Measurements from ENCODE around the gene XYLT1.

Gene XYLT1

GRCh38 chr16:17154981-17155380, 315.8 kb downstream of the XYLT1 start:
- DNase-seq (ENCODE audit: low read depth in 2 of 2), result no peak

- no peak for DNase-seq (ENCODE audit: low read depth in 2 of 2)
Measured at GRCh38 chr16:17152311-17152710, 318.4 kb downstream of the XYLT1 start.

GRCh38 chr16:17151335-17151734, 319.4 kb downstream of the XYLT1 start:
- no peak for DNase-seq (ENCODE audit: low read depth in 2 of 2)

- no peak for DNase-seq (ENCODE audit: low read depth in 2 of 2)
Measured at GRCh38 chr16:17149904-17150483, 320.8 kb downstream of the XYLT1 start.

GRCh38 chr16:17147942-17148341, 322.8 kb downstream of the XYLT1 start:
- no peak for DNase-seq (ENCODE audit: low read depth in 2 of 2)

GRCh38 chr16:17145029-17145428, 325.7 kb downstream of the XYLT1 start:
- no peak for DNase-seq (ENCODE audit: low read depth in 2 of 2)

GRCh38 chr16:17144431-17144830, 326.3 kb downstream of the XYLT1 start:
- DNase-seq (ENCODE audit: low read depth in 2 of 2), result no peak

- no peak for DNase-seq (ENCODE audit: low read depth in 2 of 2)
Measured at GRCh38 chr16:17143546-17144419, 327.0 kb downstream of the XYLT1 start.

GRCh38 chr16:17138801-17139200, 332.0 kb downstream of the XYLT1 start:
- DNase-seq (ENCODE audit: low read depth in 2 of 2), result no peak

GRCh38 chr16:17135439-17135838, 335.3 kb downstream of the XYLT1 start:
- no peak for DNase-seq (ENCODE audit: low read depth in 2 of 2)

- DNase-seq (ENCODE audit: low read depth in 2 of 2), result no peak
Measured at GRCh38 chr16:17134586-17134985, 336.2 kb downstream of the XYLT1 start.

GRCh38 chr16:17133851-17134250, 336.9 kb downstream of the XYLT1 start:
- no peak for DNase-seq (ENCODE audit: low read depth in 2 of 2)

- no peak for DNase-seq (ENCODE audit: low read depth in 2 of 2)
Measured at GRCh38 chr16:17131351-17131750, 339.4 kb downstream of the XYLT1 start.

GRCh38 chr16:17130733-17131132, 340.0 kb downstream of the XYLT1 start:
- DNase-seq (ENCODE audit: low read depth in 2 of 2), result no peak

GRCh38 chr16:17129971-17130370, 340.8 kb downstream of the XYLT1 start:
- DNase-seq (ENCODE audit: low read depth in 2 of 2), result no peak

GRCh38 chr16:17128791-17129190, 342.0 kb downstream of the XYLT1 start:
- no peak for DNase-seq (ENCODE audit: low read depth in 2 of 2)

GRCh38 chr16:17126156-17126555, 344.6 kb downstream of the XYLT1 start:
- no peak for DNase-seq (ENCODE audit: low read depth in 2 of 2)

GRCh38 chr16:17125671-17126070, 345.1 kb downstream of the XYLT1 start:
- no peak for DNase-seq (ENCODE audit: low read depth in 2 of 2)

- DNase-seq (ENCODE audit: low read depth in 2 of 2), result no peak
Measured at GRCh38 chr16:17117906-17118577, 352.7 kb downstream of the XYLT1 start.

GRCh38 chr16:17116595-17117322, 354.0 kb downstream of the XYLT1 start:
- no peak for DNase-seq (ENCODE audit: low read depth in 2 of 2)

- DNase-seq (ENCODE audit: low read depth in 2 of 2), result no peak
Measured at GRCh38 chr16:17109413-17109812, 361.3 kb downstream of the XYLT1 start.

GRCh38 chr16:17108596-17108995, 362.2 kb downstream of the XYLT1 start:
- no peak for DNase-seq (ENCODE audit: low read depth in 2 of 2)

All from stimulated activated CD4-positive, alpha-beta T cell treated with anti-CD3 and anti-CD28 coated beads, Interleukin-1b, Interleukin-23, amount 100 ng/mL, for 4 hours (primary cell).